ENCODE measurements around the gene C9orf40. TPM values are rescaled to one million over a fixed set of nuclear protein-coding genes. Genes with fewer than 3 reads are reported as not detected.
A peak's percentile ranks its signal among the peaks of the same experiment; 100 is the strongest.

The C9orf40 gene
- total RNA-seq, 1 experiment from 2014 or later, result 12.8 TPM

DNA sequence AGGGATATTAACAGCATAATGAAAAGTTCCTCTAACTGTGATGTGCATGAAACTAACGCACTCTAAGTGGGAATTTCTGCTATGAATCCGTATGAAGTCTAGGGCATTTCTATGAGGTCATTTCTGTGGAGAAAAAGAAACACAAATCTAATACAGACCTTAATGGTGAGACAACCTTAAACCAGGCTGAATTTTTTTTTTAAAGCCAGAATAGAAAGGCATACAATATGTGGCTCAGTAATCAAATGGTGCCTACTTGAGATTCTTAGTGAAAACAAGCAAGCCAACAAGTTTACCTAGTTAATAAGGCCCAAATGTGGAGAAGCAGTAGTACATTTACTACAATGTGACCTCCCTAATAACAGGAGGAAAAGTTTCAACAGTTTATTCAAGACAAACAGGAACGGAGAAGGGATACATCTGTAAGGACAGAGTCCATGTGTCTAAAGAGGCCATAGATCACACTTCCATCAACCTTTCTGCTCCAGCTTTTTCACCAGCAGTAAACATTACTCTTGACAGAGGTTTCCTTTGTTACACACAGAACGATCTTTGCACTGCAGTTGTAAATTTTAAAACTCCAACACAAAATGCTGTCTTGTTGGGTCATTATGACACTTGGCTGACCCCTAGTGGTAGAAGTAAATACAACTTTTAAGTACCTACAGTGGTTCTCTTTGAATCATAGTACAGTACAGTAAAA lies 49.2 kb upstream of the C9orf40 start (continued):
- TF ChIP-seq RAD21 (IDR thresholded peaks at IDR 0.05; ENCODE audit: low read depth), result peak; percentile 74
- TF ChIP-seq, protein P1, sequence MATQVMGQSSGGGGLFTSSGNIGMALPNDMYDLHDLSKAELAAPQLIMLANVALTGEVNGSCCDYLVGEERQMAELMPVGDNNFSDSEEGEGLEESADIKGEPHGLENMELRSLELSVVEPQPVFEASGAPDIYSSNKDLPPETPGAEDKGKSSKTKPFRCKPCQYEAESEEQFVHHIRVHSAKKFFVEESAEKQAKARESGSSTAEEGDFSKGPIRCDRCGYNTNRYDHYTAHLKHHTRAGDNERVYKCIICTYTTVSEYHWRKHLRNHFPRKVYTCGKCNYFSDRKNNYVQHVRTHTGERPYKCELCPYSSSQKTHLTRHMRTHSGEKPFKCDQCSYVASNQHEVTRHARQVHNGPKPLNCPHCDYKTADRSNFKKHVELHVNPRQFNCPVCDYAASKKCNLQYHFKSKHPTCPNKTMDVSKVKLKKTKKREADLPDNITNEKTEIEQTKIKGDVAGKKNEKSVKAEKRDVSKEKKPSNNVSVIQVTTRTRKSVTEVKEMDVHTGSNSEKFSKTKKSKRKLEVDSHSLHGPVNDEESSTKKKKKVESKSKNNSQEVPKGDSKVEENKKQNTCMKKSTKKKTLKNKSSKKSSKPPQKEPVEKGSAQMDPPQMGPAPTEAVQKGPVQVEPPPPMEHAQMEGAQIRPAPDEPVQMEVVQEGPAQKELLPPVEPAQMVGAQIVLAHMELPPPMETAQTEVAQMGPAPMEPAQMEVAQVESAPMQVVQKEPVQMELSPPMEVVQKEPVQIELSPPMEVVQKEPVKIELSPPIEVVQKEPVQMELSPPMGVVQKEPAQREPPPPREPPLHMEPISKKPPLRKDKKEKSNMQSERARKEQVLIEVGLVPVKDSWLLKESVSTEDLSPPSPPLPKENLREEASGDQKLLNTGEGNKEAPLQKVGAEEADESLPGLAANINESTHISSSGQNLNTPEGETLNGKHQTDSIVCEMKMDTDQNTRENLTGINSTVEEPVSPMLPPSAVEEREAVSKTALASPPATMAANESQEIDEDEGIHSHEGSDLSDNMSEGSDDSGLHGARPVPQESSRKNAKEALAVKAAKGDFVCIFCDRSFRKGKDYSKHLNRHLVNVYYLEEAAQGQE (IDR thresholded peaks at IDR 0.05; ENCODE audit: low read depth), result no peak

DNA sequence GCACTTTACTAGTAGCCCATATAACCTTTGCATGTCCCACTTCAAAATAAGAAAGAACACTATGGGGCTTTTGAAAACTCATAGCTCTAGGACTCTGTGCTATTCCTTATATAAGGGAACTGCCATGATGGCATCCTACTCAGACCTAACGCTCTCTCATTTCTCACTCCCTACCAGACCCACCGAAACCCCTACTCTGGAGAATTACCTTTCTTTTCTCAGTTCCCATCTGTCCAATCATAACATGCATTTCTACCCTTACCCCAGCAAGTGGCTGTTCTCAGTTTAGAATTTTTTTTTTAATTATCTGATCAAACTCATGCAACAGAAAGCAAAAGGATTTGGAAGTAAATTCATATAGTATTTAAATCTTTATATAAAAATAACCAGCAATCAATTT lies 48.1 kb upstream of the C9orf40 start:
- no TSS peak for BruUV-seq (replicated peaks)
- DNase-seq (ENCODE audit: low read depth, low spot score), result no peak
- H3K79me2 ChIP-seq (ENCODE audit: insufficient read depth, low read length), result peaks cover 13% of the 10 kb centered on the region; the same call in 1 of the 2 replicates

More for the DNA sequence above, 48.1 kb upstream of the C9orf40 start:
- CTCF ChIA-PET, result interaction anchor here (1.0 to 2.0 kb wide), 2 partner anchors 224 to 225 kb away, joined by 4 to 10 read pairs; no protein-coding TSS in a partner anchor
- Histone ChIP-seq H3K36me3 (ENCODE audit: control insufficient read depth in 1 of 2, insufficient read depth in 2 of 2, low read length in 2 of 2) (peaks cover 6 to 14% of the 10 kb centered on the region in 2 experiments; a peak in 3 of 4 replicates), H3K9me3 (ENCODE audit: control insufficient read depth in 1 of 2, insufficient read depth in 1 of 2, low read depth in 1 of 2, low read length in 2 of 2) (no peaks in the 10 kb centered on the region), H3K27ac (ENCODE audit: low read depth, low read length) (no peak overlapping the region), H2AFZ (ENCODE audit: low read depth, low read length, poor library complexity, severe bottlenecking) (no peak overlapping the region), H3K4me1 (ENCODE audit: control insufficient read depth in 1 of 2, insufficient read depth in 2 of 2, low read length in 2 of 2) (no peaks in the 10 kb centered on the region), H3K4me3 (replicated peaks in 1 of 2; ENCODE audit: low read depth in 1 of 2, low read length in 2 of 2) (no peak overlapping the region), H4K20me1 (ENCODE audit: insufficient read depth) (no peaks in the 10 kb centered on the region), H3K9me2 (ENCODE audit: insufficient read depth) (no peaks in the 10 kb centered on the region), H3K9ac (ENCODE audit: low read length) (no peak overlapping the region), H3K4me2 (ENCODE audit: low read length) (no peak overlapping the region), H3K27me3 (ENCODE audit: insufficient read depth, low read length) (no peaks in the 10 kb centered on the region)
- RAD21 ChIA-PET (ENCODE audit: low non-redundant PET in 1 of 2, low total read pairs in 2 of 2, uncharacterized antibody in 2 of 2, unreplicated experiment in 2 of 2), result no interaction called here
- POLR2A ChIA-PET, result interaction anchor here (0.7 kb wide), 1 partner anchor 46 kb away, joined by 3 read pairs; no protein-coding TSS in a partner anchor
- ATAC-seq, result no peak
- intact Hi-C loops (cut with micrococcal nuclease), result loop anchor here (5.0 to 10.0 kb wide), 2 partner anchors 76 to 184 kb away; no protein-coding TSS in a partner anchor
- TF ChIP-seq TCF7L2 (IDR thresholded peaks at IDR 0.05; ENCODE audit: borderline replicate concordance, extremely low read depth, insufficient read depth, insufficient read length) (no peak), EZH2 (IDR thresholded peaks at IDR 0.05) (no peak), POLR2A (IDR thresholded peaks at IDR 0.05; ENCODE audit: borderline replicate concordance, extremely low read depth, insufficient read depth, insufficient read length) (no peak), SIN3A (IDR thresholded peaks at IDR 0.05; ENCODE audit: low read depth) (no peak), RAD21 (IDR thresholded peaks at IDR 0.05; ENCODE audit: low read depth) (no peak), ZNF274 (IDR thresholded peaks at IDR 0.05; ENCODE audit: low read depth, low read length) (no peak), ZFX (IDR thresholded peaks at IDR 0.05) (no peak), SP1 (IDR thresholded peaks at IDR 0.05; ENCODE audit: low read depth) (no peak), CBX3 (IDR thresholded peaks at IDR 0.05; ENCODE audit: low read depth) (no peak), SRF (IDR thresholded peaks at IDR 0.05; ENCODE audit: low read depth) (no peak)
- TF ChIP-seq, protein P2, sequence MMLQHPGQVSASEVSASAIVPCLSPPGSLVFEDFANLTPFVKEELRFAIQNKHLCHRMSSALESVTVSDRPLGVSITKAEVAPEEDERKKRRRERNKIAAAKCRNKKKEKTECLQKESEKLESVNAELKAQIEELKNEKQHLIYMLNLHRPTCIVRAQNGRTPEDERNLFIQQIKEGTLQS (IDR thresholded peaks at IDR 0.05), result no peak
- TF ChIP-seq, protein P3, sequence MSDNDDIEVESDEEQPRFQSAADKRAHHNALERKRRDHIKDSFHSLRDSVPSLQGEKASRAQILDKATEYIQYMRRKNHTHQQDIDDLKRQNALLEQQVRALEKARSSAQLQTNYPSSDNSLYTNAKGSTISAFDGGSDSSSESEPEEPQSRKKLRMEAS (IDR thresholded peaks at IDR 0.05), result no peak
- TF ChIP-seq, protein P4, sequence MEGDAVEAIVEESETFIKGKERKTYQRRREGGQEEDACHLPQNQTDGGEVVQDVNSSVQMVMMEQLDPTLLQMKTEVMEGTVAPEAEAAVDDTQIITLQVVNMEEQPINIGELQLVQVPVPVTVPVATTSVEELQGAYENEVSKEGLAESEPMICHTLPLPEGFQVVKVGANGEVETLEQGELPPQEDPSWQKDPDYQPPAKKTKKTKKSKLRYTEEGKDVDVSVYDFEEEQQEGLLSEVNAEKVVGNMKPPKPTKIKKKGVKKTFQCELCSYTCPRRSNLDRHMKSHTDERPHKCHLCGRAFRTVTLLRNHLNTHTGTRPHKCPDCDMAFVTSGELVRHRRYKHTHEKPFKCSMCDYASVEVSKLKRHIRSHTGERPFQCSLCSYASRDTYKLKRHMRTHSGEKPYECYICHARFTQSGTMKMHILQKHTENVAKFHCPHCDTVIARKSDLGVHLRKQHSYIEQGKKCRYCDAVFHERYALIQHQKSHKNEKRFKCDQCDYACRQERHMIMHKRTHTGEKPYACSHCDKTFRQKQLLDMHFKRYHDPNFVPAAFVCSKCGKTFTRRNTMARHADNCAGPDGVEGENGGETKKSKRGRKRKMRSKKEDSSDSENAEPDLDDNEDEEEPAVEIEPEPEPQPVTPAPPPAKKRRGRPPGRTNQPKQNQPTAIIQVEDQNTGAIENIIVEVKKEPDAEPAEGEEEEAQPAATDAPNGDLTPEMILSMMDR (IDR thresholded peaks at IDR 0.05 in 2 of 3, conservative IDR thresholded peaks at IDR 0.05 in 1 of 3; ENCODE audit: borderline replicate concordance in 1 of 3, insufficient read depth in 1 of 3, low read depth in 2 of 3, low read length in 2 of 3), result no peak
- TF ChIP-seq, protein P1 (IDR thresholded peaks at IDR 0.05; ENCODE audit: low read depth), result no peak

Data from HCT116 (cell line).